ENCODE data around the gene ITGA4.

The ITGA4 gene

GRCh38 chr2:181523756-181524155 is 66.6 kb downstream of the ITGA4 start:
- in situ Hi-C loops (cut with MboI; ENCODE audit: low sequenced_read_pairs, unreplicated experiment), result no loop called here
- no peak for TF ChIP-seq CTCF (IDR thresholded peaks at IDR 0.05; ENCODE audit: borderline replicate concordance, control extremely low read depth, extremely low read depth, insufficient read depth, missing control alignments)
- no peak for DNase-seq (ENCODE audit: low spot score)

GRCh38 chr2:181526014-181526413 is 68.8 kb downstream of the ITGA4 start:
- DNase-seq (ENCODE audit: low spot score), result no peak
- in situ Hi-C loops (cut with MboI; ENCODE audit: low sequenced_read_pairs, unreplicated experiment), result no loop called here
- no peak for TF ChIP-seq CTCF (IDR thresholded peaks at IDR 0.05; ENCODE audit: borderline replicate concordance, control extremely low read depth, extremely low read depth, insufficient read depth, missing control alignments)

GRCh38 chr2:181527058-181527457 is 69.9 kb downstream of the ITGA4 start:
- no peak for TF ChIP-seq CTCF (IDR thresholded peaks at IDR 0.05; ENCODE audit: borderline replicate concordance, control extremely low read depth, extremely low read depth, insufficient read depth, missing control alignments)
- in situ Hi-C loops (cut with MboI; ENCODE audit: low sequenced_read_pairs, unreplicated experiment), result no loop called here
- DNase-seq (ENCODE audit: low spot score), result no peak

- no peak for DNase-seq (ENCODE audit: low spot score)
- in situ Hi-C loops (cut with MboI; ENCODE audit: low sequenced_read_pairs, unreplicated experiment), result no loop called here
- no peak for TF ChIP-seq CTCF (IDR thresholded peaks at IDR 0.05; ENCODE audit: borderline replicate concordance, control extremely low read depth, extremely low read depth, insufficient read depth, missing control alignments)
These were observed 71.3 kb downstream of the ITGA4 start for GRCh38 chr2:181528441-181528840.

- no peak for DNase-seq (ENCODE audit: low spot score)
- TF ChIP-seq CTCF (IDR thresholded peaks at IDR 0.05; ENCODE audit: borderline replicate concordance, control extremely low read depth, extremely low read depth, insufficient read depth, missing control alignments), result no peak
- in situ Hi-C loops (cut with MboI; ENCODE audit: low sequenced_read_pairs, unreplicated experiment), result no loop called here
These were observed 79.5 kb downstream of the ITGA4 start for GRCh38 chr2:181536730-181537129.

GRCh38 chr2:181540421-181540820 is 83.2 kb downstream of the ITGA4 start:
- in situ Hi-C loops (cut with MboI; ENCODE audit: low sequenced_read_pairs, unreplicated experiment), result no loop called here
- no peak for TF ChIP-seq CTCF (IDR thresholded peaks at IDR 0.05; ENCODE audit: borderline replicate concordance, control extremely low read depth, extremely low read depth, insufficient read depth, missing control alignments)
- DNase-seq (ENCODE audit: low spot score), result no peak

- in situ Hi-C loops (cut with MboI; ENCODE audit: low sequenced_read_pairs, unreplicated experiment), result no loop called here
- DNase-seq (ENCODE audit: low spot score), result no peak
- no peak for TF ChIP-seq CTCF (IDR thresholded peaks at IDR 0.05; ENCODE audit: borderline replicate concordance, control extremely low read depth, extremely low read depth, insufficient read depth, missing control alignments)
These were observed 85.0 kb downstream of the ITGA4 start for GRCh38 chr2:181542170-181542569.

All from GM13976 (cell line).